ENCODE data around the gene DPM1. TPM values are rescaled to one million over a fixed set of nuclear protein-coding genes. Genes with fewer than 3 reads are reported as not detected.

The DPM1 gene
- total and polyA plus RNA-seq, 2 of the 8 experiments (the other 6 are each of a cell fraction or from before 2014, with no cell fraction given) = 42.3 to 57.0 TPM

GRCh38 chr20:50969912-50970311, 11.6 kb upstream of the DPM1 start (continued):
- TF ChIP-seq JUND (IDR thresholded peaks at IDR 0.05; ENCODE audit: low read length) (no peak), CHD2 (IDR thresholded peaks at IDR 0.05; ENCODE audit: low read length) (no peak), RFX5 (IDR thresholded peaks at IDR 0.05; ENCODE audit: borderline replicate concordance, low read depth, low read length) (no peak), SIX5 (IDR thresholded peaks at IDR 0.05; ENCODE audit: low read depth, low read length) (no peak), SIN3A (conservative IDR thresholded peaks at IDR 0.05 in 1 of 2, IDR thresholded peaks at IDR 0.05 in 1 of 2; ENCODE audit: low read depth in 1 of 2, low read length in 2 of 2) (no peak), HDAC2 (IDR thresholded peaks at IDR 0.05; ENCODE audit: borderline replicate concordance in 1 of 2, low read depth in 2 of 2, low read length in 2 of 2) (no peak), POLR2AphosphoS5 (IDR thresholded peaks at IDR 0.05; ENCODE audit: low read depth, low read length) (no peak)
